Smooth muscle cell (in vitro differentiated cells): ENCODE measurements around the gene SOX6. TPM values are rescaled to one million over a fixed set of nuclear protein-coding genes. Genes with fewer than 3 reads are reported as not detected.

Source experiments
- DNase-seq: peaks from one replicate; lab custom pipeline; 2025; ENCODE audit not compliant: unreplicated experiment; lab: John Stamatoyannopoulos, UW
- H2AFZ ChIP-seq: fragments of 200-600 bp; sonication (generic); 2 replicates; pipeline ENCODE4 v1.6.0; 2016; ENCODE audit warnings: antibody characterized with exemption, low read depth, mild to moderate bottlenecking
- H3F3A ChIP-seq: fragments of 200-600 bp; sonication (generic); 2 replicates; pipeline ENCODE4 v1.6.0; 2017; ENCODE audit warnings: antibody characterized with exemption, low read depth
- H3K27ac ChIP-seq: fragments of 200-600 bp; sonication (generic); 2 replicates; pipeline ENCODE4 v1.5.1; 2016; ENCODE audit warnings: low read depth, mild to moderate bottlenecking
- H3K27me3 ChIP-seq: fragments of 200-600 bp; sonication (generic); 2 replicates; pipeline ENCODE4 v1.6.1; 2016; ENCODE audit warnings: low read depth, mild to moderate bottlenecking
- H3K36me3 ChIP-seq: fragments of 200-600 bp; sonication (generic); 2 replicates; pipeline ENCODE4 v1.5.1; 2016; ENCODE audit warnings: low read depth
- H3K4me1 ChIP-seq: fragments of 200-600 bp; sonication (generic); 2 replicates; pipeline ENCODE4 v1.5.1; 2016; ENCODE audit warnings: low read depth
- H3K4me2 ChIP-seq: fragments of 200-600 bp; sonication (generic); 2 replicates; pipeline ENCODE4 v1.6.0; 2016; ENCODE audit warnings: mild to moderate bottlenecking
- H3K4me3 ChIP-seq: fragments of 200-600 bp; sonication (generic); 2 replicates; pipeline ENCODE4 v1.5.1; 2016; ENCODE audit warnings: mild to moderate bottlenecking
- H3K79me2 ChIP-seq: fragments of 200-600 bp; sonication (generic); 2 replicates; pipeline ENCODE4 v1.6.0; 2016; ENCODE audit warnings: low read depth, mild to moderate bottlenecking
- H3K9ac ChIP-seq: fragments of 200-600 bp; sonication (generic); 2 replicates; pipeline ENCODE4 v1.6.0; 2016; ENCODE audit warnings: low read depth
- H3K9me3 ChIP-seq: fragments of 200-600 bp; sonication (generic); replicated peaks from 2 replicates; pipeline ENCODE4 v1.5.1; 2016; ENCODE audit warnings: low read depth
- H4K20me1 ChIP-seq: fragments of 200-600 bp; sonication (generic); 2 replicates; pipeline ENCODE4 v1.6.0; 2016; ENCODE audit warnings: low read depth
- CTCF ChIP-seq: fragments of 200-600 bp; sonication (generic); IDR thresholded peaks from 2 replicates; pipeline ENCODE4 v1.5.1; 2017; ENCODE audit warnings: borderline replicate concordance, mild to moderate bottlenecking, antibody characterized with exemption; ENCODE audit not compliant: insufficient read depth, poor library complexity, severe bottlenecking
- WGBS: methylation state at CpG from one replicate; pipeline ENCODE4 v1.1.7; 2016; ENCODE audit warnings: low lambda C conversion rate; 5-methylcytosine and 5-hydroxymethylcytosine counted together
- polyA plus RNA-seq: library from polyadenylated mRNA; unstranded; fragments of >200 nt; fragmentation: Nextera tagmentation; extraction: Ambion mirVana; gene quantifications from 2 replicates; pipeline ENCODE4 v1.2.1, GENCODE V29; 2016
- total RNA-seq: library from RNA; depleted of rRNA; stranded (reverse); fragments of >200 nt; gene quantifications from 2 replicates; pipeline ENCODE4 v1.2.3, GENCODE V29; 2014

Gene SOX6
- total and polyA plus RNA-seq, 2 experiments from 2014 or later, result 11.2 to 27.6 TPM

- no peaks in the 10 kb centered on the region for H3K9me3 ChIP-seq
- no peaks in the 10 kb centered on the region for H3K79me2 ChIP-seq
- H2AFZ ChIP-seq, result no peak overlapping the region
- H3K9ac ChIP-seq, result no peak overlapping the region
- no peak overlapping the region for H3K4me3 ChIP-seq
- no peak for TF ChIP-seq CTCF
- no peaks in the 10 kb centered on the region for H3K36me3 ChIP-seq
- H3F3A ChIP-seq, result no peaks in the 10 kb centered on the region
- H3K27ac ChIP-seq, result no peak overlapping the region
- H3K4me2 ChIP-seq, result no peak overlapping the region
- DNase-seq, result no peak
- no peaks in the 10 kb centered on the region for H4K20me1 ChIP-seq
- no peaks in the 10 kb centered on the region for H3K4me1 ChIP-seq
- WGBS, result 83% methylated on average over 7 of the region's 7 CpGs
- H3K27me3 ChIP-seq, result no peaks in the 10 kb centered on the region
Measured at GRCh38 chr11:15933886-15934625, 422.3 kb downstream of the SOX6 start.

GRCh38 chr11:15932417-15932816 lies 423.9 kb downstream of the SOX6 start:
- Histone ChIP-seq H3K4me3 (no peak overlapping the region), H3K4me1 (no peaks in the 10 kb centered on the region), H2AFZ (no peak overlapping the region), H3K4me2 (no peak overlapping the region), H3K27ac (no peak overlapping the region), H3K36me3 (no peaks in the 10 kb centered on the region), H3K27me3 (no peaks in the 10 kb centered on the region), H4K20me1 (no peaks in the 10 kb centered on the region), H3F3A (no peaks in the 10 kb centered on the region), H3K9ac (no peak overlapping the region), H3K9me3 (no peaks in the 10 kb centered on the region), H3K79me2 (no peaks in the 10 kb centered on the region)
- no peak for TF ChIP-seq CTCF
- whole genome bisulfite sequencing, result 92% methylated on average over 3 of the region's 3 CpGs
- no peak for DNase-seq

GRCh38 chr11:15931497-15931896 lies 424.8 kb downstream of the SOX6 start:
- Histone ChIP-seq H3F3A (no peaks in the 10 kb centered on the region), H3K27me3 (no peaks in the 10 kb centered on the region), H3K9ac (no peak overlapping the region), H3K9me3 (no peaks in the 10 kb centered on the region), H4K20me1 (no peaks in the 10 kb centered on the region), H3K36me3 (no peaks in the 10 kb centered on the region), H3K79me2 (no peaks in the 10 kb centered on the region), H2AFZ (no peak overlapping the region), H3K27ac (no peak overlapping the region), H3K4me2 (no peak overlapping the region), H3K4me1 (no peaks in the 10 kb centered on the region), H3K4me3 (no peak overlapping the region)
- TF ChIP-seq CTCF, result no peak
- WGBS, result 96% methylated on average over 2 of the region's 2 CpGs
- no peak for DNase-seq
